OCI-LY1 (cell line): ENCODE measurements around the gene CLCN5.

Source experiments
- H2AFZ ChIP-seq: fragments of 200-600 bp; sonication (generic), shearing (Covaris generic); 2 replicates; pipeline ENCODE4 v1.6.0; 2014; ENCODE audit warnings: antibody characterized with exemption, mild to moderate bottlenecking, low read length
- H3F3A ChIP-seq: fragments of 200-600 bp; sonication (generic), shearing (Covaris generic); 2 replicates; pipeline ENCODE4 v1.6.0; 2014; ENCODE audit warnings: mild to moderate bottlenecking, antibody characterized with exemption, low read length, moderate library complexity; ENCODE audit not compliant: insufficient read depth
- H3K27ac ChIP-seq: fragments of 200-600 bp; sonication (generic); 2 replicates; pipeline ENCODE4 v1.5.1; 2014; ENCODE audit warnings: low read length, mixed run types, mild to moderate bottlenecking, low read depth; ENCODE audit not compliant: poor library complexity, severe bottlenecking
- H3K27me3 ChIP-seq: fragments of 200-600 bp; sonication (generic); 2 replicates; pipeline ENCODE4 v1.6.0; 2014; ENCODE audit warnings: antibody characterized with exemption, mild to moderate bottlenecking, low read length, moderate library complexity; ENCODE audit not compliant: insufficient read depth
- H3K36me3 ChIP-seq: fragments of 200-600 bp; sonication (generic); 2 replicates; pipeline ENCODE4 v1.6.1; 2014; ENCODE audit warnings: mild to moderate bottlenecking, antibody characterized with exemption, low read length, moderate library complexity, mixed read lengths; ENCODE audit not compliant: insufficient read depth
- H3K4me1 ChIP-seq: fragments of 200-600 bp; sonication (generic); 2 replicates; pipeline ENCODE4 v1.5.1; 2014; ENCODE audit warnings: mild to moderate bottlenecking, low read length, moderate library complexity; ENCODE audit not compliant: insufficient read depth, severe bottlenecking
- H3K4me2 ChIP-seq: fragments of 200-600 bp; sonication (generic), shearing (Covaris generic); 2 replicates; pipeline ENCODE4 v1.6.1; 2014; ENCODE audit warnings: low read length
- H3K4me3 ChIP-seq: fragments of 200-600 bp; sonication (generic); 2 replicates; pipeline ENCODE4 v1.5.1; 2014; ENCODE audit warnings: low read length, low read depth, mild to moderate bottlenecking, mixed read lengths; ENCODE audit not compliant: poor library complexity, severe bottlenecking
- H3K79me2 ChIP-seq: fragments of 200-600 bp; shearing (Covaris generic); 2 replicates; pipeline ENCODE4 v1.6.1; 2016; ENCODE audit warnings: mixed run types, low read length, mixed read lengths; ENCODE audit not compliant: insufficient read depth
- H3K9ac ChIP-seq: fragments of 200-600 bp; sonication (generic), shearing (Covaris generic); 2 replicates; pipeline ENCODE4 v1.6.1; 2014; ENCODE audit warnings: mild to moderate bottlenecking, low read length, mixed read lengths
- H3K9me2 ChIP-seq: fragments of 200-600 bp; sonication (generic), shearing (Covaris generic); 2 replicates; pipeline ENCODE4 v1.6.1; 2014; ENCODE audit warnings: low read depth, mild to moderate bottlenecking, low read length, mixed read lengths
- H3K9me3 ChIP-seq: fragments of 200-600 bp; shearing (Covaris generic); 2 replicates; pipeline ENCODE4 v1.6.1; 2014; ENCODE audit warnings: low read length, mixed read lengths
- H4K20me1 ChIP-seq: fragments of 200-600 bp; sonication (generic), shearing (Covaris generic); 2 replicates; pipeline ENCODE4 v1.6.0; 2016; ENCODE audit warnings: mild to moderate bottlenecking, low read length; ENCODE audit not compliant: insufficient read depth
- CTCF ChIP-seq: fragments of 200-600 bp; sonication (generic), shearing (Covaris generic); IDR thresholded peaks from 2 replicates; pipeline ENCODE4 v1.5.1; 2017; ENCODE audit warnings: mild to moderate bottlenecking, antibody characterized with exemption, low read length, moderate library complexity, mixed read lengths
- EZH2 ChIP-seq: fragments of 200-600 bp; sonication (generic), shearing (Covaris generic); IDR thresholded peaks from 2 replicates; pipeline ENCODE4 v1.8.0; 2017; ENCODE audit warnings: borderline replicate concordance, mixed run types, mild to moderate bottlenecking, antibody characterized with exemption, low read length, moderate library complexity, mixed read lengths

The CLCN5 gene

DNA sequence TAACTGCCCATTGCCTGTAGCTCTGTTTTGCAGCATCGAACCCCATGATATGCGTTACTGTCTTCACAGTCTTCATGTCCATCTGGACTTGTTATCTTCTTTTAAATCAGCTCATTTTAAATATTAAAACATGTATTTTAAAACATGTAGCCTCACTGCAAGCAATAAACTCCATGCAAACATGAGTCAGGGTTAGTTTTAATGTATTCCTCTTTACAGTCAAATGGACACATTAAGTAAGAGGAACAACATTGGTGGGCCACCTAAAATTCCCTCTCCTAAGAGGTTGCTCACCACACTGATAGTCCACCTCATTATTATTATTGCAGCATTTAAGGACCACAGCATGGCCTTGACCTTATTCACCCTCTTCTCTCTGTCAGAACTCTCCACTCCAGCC is 74.1 kb downstream of the CLCN5 start:
- no peaks in the 10 kb centered on the region for H4K20me1 ChIP-seq
- TF ChIP-seq EZH2 (no peak), CTCF (no peak)

DNA sequence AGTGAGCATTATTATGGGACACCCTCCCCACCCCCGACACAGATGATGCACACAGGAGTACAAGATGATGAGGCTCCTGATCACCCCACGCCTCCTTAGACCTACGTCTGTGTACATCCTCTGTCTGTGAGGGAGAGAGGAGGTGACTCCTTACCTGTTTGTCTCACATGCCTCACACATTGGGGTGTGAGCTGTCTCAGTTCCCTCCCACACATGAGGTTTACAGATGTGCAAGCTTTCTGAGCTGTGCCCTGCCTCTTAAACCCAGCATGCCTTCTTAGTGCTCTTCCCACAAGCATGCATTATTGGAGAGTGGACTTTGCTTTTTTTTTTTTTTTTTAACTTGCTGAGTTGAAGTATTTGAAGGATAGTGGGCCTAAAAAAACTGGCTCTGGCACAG is 76.7 kb downstream of the CLCN5 start:
- no peak overlapping the region for H3K4me2 ChIP-seq
- no peak overlapping the region for H2AFZ ChIP-seq
- H3K9ac ChIP-seq = no peak overlapping the region
- H4K20me1 ChIP-seq = no peaks in the 10 kb centered on the region
- H3K4me3 ChIP-seq = no peak overlapping the region
- no peak overlapping the region for H3K27ac ChIP-seq
- no peak for TF ChIP-seq CTCF
- no peak for TF ChIP-seq EZH2
- H3K9me2 ChIP-seq = no peaks in the 10 kb centered on the region
- H3K27me3 ChIP-seq = no peaks in the 10 kb centered on the region
- H3K79me2 ChIP-seq = no peaks in the 10 kb centered on the region
- H3K9me3 ChIP-seq = no peaks in the 10 kb centered on the region
- no peaks in the 10 kb centered on the region for H3F3A ChIP-seq
- peaks cover 5% of the 10 kb centered on the region for H3K4me1 ChIP-seq
- no peaks in the 10 kb centered on the region for H3K36me3 ChIP-seq

More for the DNA sequence above, 74.1 kb downstream of the CLCN5 start:
- Histone ChIP-seq H3K79me2 (no peaks in the 10 kb centered on the region), H3K4me2 (no peak overlapping the region), H2AFZ (no peak overlapping the region), H3K27ac (no peak overlapping the region), H3K9me2 (no peaks in the 10 kb centered on the region), H3K36me3 (no peaks in the 10 kb centered on the region), H3K9me3 (no peaks in the 10 kb centered on the region), H3K27me3 (no peaks in the 10 kb centered on the region), H3F3A (no peaks in the 10 kb centered on the region), H3K9ac (no peak overlapping the region), H3K4me3 (no peak overlapping the region), H3K4me1 (peaks cover 5% of the 10 kb centered on the region)

DNA sequence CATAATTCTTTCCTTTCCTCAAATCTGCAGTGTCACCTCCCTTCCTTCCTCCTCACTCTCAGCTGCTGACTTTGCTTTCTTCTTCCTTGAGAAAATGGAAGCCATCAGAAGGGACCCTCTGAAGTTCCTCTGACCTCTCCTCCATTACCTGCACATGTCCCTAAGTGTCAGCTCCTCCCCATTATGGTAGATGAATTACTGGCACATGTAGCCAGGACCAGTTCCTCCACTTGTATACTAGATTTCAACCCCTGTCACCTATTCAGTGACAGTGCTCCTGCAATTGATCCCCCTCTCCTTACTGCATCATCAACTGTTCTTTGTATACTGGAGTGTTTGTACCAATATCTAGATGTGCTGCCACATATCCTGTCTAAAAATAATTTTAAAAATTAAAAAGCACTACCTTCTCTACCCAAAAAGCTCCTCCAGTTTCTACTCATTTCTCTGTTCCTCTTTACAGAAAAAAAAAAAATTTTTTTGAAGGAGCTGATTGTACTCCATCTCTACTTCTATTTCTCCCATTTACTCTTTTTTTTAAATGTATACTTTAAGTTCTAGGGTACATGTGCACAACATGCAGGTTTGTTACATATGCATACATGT is 78.6 kb downstream of the CLCN5 start:
- Histone ChIP-seq H3K9me3 (no peaks in the 10 kb centered on the region), H4K20me1 (no peaks in the 10 kb centered on the region), H3K79me2 (no peaks in the 10 kb centered on the region), H3K27me3 (no peaks in the 10 kb centered on the region), H3K4me2 (no peak overlapping the region), H3K27ac (no peak overlapping the region), H3F3A (no peaks in the 10 kb centered on the region), H3K36me3 (no peaks in the 10 kb centered on the region), H3K4me1 (peaks cover 5% of the 10 kb centered on the region), H3K9ac (no peak overlapping the region), H3K4me3 (no peak overlapping the region), H3K9me2 (no peaks in the 10 kb centered on the region), H2AFZ (no peak overlapping the region)
- TF ChIP-seq CTCF (no peak), EZH2 (no peak)
